Stimulated activated CD4-positive, alpha-beta T cell treated with anti-CD3 and anti-CD28 coated beads, Interleukin-4, amount 100 ng/mL, for 1 hour (primary cell): ENCODE measurements around the gene HOXC11.

Experiments
- DNase-seq: peaks from one replicate; pipeline ENCODE4 v3.0.0-alpha.2; 2020

HOXC11 gene

DNA sequence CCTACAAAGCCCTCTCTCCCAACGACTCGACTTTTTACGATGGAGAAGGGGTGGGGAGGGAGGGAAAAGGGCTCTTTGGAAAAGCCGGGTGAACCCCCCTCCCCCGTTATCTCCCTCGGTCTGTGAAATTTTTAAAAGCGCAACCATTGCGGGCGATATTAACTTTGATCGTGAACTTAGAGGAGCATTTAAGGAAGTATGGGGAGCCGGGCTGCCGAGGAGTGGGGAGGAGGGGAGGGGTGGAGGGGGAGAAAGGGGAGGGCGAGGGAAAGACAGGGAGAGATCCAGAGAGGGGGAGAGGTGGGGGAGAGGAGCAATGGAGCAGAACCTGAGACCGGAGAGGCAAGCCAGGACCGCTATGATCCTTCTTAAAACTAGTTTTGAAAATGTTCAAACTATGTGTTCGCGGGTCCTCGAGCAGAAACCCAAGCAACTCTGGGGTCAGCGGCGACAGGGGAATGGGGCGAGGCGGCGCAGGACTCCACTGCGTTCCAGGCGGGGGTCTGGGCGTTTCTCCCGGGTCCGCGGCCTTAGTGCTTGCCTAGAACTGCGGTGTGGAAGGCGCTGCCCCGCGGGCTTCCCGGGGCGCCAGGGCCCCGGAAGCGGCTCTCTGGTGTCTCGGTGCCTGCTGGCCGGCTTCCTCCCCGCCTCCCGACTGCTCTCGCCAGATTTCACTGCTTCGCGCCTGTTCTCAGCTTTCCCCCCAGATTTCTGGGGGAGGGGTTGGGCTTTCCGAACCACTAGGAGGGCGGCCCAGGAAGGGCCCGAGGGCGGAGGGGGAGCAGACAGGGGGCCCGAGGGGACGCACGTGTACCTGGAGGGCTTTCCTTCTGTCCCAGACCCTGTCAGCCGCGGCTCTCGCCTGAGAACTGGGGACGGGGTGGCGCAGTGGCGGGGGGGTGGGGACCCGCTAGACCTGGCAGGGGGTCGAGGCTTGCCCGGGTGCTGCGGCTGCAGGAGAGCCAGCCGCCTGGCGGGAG, 1.4 kb downstream of the HOXC11 start, which contains the start of gene HOTAIR:
Gene HOTAIR (minus strand): TSS at position 871 of the 980 bp plus-strand sequence.
- no peak for DNase-seq

DNA sequence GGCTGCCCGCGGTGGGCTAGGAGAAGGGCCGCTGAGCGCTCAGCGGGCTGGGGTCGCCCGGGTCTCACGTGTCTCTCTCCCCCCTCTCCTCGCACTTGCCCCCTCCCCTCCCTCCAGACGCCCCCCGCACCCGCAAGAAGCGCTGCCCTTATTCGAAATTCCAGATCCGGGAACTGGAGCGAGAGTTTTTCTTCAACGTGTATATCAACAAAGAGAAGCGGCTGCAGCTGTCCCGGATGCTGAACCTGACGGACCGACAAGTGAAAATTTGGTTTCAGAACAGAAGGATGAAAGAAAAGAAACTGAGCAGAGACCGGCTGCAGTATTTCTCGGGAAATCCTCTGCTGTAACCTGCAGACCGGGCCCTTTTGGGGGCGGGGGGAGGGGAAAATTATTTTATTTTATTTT, 2.1 kb downstream of the HOXC11 start:
- no peak for DNase-seq

DNA sequence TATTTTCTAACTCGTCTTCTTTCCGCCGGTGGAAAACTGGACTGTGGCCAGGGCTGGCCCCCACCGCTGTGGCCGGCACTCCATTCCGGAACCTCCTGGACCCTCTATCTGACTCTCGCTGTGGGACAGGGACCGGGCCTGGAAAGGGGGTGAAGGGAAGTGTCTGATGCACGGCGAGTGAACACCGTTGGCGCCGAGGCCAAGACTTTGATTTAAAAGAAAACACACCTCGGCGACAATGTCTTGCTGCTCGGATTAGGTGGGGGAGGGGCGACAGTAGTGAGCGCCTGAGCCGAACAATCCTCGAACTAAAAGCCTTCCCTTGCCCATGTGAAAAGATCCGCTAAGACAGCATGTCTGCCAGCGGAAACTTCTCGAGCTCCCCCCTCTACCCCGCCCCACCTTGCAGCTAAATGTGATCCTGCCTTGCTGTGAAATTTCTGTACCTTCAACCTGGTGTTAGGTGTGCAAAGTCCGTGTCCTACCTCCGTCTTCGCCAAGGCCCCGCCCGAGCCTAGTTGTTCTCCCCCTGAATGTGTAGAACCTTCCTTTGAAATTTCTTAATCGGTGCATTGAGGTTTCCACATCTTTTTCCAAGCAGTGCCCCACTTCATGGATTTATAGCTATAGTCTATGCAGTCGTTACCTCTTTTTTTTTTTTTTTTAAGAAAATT, 2.7 kb downstream of the HOXC11 start:
- DNase-seq = no peak

DNA sequence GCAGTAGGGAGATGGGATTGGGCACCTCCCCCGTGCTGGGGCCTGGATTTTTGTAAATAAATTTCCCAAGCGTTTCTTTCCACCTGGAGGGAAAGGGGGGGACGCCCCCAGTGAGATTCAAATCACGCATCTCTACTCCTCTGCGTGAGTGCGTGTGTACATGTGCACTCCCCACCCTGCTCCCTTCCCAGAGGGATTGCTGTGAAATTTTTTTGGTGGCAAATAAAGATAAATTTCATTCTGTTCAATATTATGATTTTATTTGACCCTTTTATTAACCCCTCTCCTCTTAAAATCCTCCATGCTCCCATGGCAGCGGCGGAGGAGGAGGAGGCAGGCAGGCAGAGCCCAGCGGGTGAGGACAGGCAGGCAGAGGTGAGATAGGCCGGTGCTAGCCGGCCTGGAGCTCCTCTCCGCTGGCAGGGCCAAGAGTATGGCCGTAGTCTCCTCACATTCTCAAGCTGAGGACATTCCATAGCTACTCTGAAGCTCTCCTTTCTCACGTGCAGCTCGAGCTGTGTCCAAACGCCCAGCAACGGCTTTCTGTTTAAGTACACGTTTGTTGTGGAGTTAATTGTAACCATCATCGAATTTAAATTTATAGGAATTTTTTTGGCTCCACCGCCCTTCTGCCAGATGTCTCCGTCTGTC, 3.4 kb downstream of the HOXC11 start:
- no peak for DNase-seq

DNA sequence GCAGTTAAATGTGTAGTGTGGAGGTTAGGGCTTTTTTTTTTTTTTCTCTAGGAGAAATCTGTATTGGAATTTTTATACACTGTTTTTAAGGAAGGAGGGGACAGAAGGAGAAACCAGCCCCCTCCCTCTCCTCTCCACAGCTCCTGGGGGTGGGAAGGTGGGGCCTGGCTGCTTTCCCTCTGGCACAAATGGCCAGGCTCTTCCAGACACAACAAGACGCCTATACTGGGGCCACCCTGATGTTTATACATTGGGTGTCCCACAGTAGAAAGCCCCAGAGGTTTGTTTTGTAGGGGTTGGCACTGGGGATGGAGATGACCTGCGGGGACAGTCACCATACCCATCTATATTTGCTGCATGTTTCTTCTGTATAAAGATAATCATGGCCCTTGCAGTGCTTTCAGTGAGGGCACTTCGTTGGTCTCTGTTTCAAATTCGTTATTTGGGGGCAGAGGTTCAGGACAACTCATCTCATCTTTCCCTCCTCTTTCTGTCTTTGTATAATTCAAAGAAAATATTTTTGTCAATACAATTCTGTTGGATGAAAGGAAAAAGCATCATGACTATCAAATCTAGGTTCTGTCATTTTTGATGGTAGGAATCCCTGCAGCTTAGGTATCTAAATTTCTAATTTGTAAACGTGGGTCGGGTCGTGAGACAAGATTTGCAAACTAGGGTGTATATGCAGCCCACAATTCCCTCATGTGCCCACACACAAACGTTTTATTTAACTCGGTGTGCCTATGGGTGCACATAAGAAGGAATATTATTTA, 4.1 kb downstream of the HOXC11 start:
- no peak for DNase-seq

DNA sequence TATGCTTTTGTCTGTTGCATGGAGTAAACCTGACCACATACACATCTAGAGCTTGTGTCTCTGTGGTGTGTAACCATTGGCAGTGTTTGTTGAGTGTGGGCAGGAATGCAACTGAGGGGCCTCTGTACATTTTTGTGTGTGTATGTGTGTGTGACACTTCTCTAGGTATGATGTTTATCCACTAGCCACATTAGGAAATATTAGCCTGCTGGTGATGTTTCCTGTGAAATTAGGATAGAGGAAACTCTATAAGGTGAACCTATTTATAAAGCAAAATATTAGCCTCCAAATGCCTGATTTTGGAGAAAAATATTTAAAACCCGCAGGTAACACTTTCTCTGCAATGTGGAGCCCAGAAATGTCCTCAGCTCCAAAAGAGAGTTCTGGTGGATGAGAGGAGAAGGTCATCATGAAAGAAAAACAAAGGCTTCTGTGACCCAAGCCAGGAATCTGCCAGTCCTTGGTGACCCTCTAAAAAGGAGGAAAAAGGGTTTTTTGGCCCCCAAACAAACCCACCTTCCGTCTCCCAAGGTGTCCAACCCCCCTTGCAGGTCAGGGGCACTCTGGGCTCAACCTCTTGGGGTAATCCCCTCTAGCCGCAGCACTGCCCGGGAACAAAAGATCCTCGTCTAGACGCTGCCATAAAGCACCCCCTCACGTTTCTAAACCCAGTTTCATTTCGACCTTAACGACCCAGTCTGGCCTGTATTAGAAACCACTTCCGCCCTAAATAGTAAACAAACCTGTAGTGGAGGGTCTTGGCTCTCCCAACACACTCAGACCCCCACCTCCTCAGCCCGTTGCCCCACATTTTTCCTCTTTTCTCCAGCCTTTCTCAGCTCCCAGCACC, 4.9 kb downstream of the HOXC11 start:
- DNase-seq = no peak

DNA sequence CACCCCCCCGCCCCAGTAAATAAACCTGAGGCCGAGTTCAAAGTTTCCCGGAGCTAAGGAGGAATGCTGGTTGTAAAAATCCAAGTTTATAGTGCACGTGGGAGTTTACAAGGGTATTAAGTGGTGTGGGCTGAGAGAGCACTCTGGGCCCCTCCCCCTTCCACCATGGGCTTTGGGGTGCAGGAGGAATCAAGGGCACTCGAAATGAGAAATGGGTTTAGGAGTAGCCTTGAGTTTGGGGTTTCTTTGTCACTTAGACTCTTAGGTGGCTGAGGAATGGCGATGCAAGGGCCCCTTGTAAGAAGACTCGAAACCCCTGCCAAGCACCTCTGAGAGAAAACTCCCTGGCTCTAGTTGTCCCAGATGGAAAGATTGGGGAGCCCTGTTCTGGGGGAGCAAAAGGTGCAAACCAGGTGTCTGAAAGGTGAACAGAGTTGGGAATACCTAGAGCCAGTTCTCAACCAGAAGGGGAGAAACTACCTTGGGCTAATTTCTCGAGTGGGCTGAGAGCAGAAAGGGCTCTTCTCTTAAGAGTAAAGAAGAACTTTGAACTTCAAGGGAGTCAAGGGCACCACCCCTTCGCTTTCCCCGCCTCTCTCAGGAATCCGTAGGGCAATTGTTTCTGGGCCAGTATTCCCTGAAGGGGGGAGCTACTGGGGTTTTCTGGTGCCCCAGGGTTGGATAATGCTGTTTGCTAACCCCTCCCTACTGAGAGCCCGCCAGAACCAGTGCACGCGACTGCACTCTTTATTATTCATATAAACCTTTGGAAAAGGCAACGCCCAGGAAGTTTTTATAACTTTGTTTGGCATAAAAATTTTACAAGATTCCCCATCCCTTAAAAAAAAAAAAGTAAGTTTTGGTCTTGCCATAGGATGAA, 5.8 kb downstream of the HOXC11 start:
- DNase-seq = no peak

DNA sequence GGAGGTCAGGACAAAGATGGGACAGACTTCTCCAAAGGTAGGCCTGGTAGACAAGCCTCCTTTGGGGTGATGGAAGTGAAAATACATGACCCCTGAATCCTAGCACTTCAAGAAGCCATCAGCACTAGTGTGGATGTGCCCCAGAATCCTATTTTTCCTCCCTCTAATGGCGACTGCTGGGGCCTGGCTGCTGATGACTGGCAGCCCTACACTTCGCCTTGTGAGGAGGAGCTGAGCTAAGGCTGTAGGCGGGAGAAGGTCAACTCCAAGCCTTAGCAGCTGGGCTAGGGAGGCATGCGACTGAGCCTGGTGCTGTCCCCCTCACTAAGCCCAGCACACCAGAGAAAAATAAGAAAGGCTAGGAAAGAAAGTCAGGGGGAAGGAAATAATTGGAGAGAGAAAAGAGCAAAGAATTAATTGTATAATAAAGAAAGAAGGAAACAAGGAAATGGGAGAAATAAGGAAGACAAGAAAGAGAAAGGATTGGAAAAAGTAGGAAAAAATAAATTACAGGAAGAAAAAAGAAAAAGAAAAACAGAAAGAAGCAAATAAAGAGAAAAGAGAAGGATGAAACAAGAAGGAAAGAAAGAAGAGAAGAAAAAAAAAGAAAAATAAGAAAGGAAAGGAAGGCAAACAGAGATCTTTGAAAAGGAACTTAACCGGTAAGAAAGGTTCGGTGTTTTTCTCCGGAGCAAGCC, 7.3 kb downstream of the HOXC11 start:
- DNase-seq = no peak

DNA sequence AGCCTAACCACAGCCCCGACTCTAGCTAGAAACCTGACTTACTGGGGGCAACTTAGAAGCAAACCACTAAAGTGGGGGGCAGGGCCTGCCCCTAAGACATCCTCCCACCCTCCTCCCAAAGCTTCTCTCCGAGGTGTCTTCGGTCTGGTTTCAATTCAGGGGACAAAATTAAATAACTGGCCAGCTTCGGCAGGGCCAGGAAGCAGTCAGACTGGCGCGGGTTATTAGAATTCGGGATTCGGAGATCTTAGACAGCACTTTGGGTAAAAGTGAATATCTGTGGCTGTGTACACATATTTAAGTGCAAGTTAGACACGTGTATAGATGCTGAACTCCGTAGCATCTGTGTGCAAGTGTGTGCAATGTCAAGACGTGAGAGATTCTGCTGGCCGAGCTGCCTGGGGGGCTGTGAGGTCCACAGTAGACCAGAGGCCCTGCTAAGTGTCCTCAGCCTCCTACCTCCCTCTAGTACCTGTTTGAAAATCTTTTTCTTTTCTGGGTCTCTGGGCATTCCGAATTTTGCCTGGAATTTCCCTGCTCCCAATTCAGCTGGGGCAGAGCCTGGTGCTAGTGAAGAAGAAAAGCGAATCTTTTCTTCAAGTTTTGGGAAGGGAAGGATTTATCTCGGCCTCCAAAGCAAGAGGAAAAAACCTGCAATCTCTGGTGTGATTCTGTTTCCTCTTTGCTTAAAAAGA, 8.0 kb downstream of the HOXC11 start:
- no peak for DNase-seq

DNA sequence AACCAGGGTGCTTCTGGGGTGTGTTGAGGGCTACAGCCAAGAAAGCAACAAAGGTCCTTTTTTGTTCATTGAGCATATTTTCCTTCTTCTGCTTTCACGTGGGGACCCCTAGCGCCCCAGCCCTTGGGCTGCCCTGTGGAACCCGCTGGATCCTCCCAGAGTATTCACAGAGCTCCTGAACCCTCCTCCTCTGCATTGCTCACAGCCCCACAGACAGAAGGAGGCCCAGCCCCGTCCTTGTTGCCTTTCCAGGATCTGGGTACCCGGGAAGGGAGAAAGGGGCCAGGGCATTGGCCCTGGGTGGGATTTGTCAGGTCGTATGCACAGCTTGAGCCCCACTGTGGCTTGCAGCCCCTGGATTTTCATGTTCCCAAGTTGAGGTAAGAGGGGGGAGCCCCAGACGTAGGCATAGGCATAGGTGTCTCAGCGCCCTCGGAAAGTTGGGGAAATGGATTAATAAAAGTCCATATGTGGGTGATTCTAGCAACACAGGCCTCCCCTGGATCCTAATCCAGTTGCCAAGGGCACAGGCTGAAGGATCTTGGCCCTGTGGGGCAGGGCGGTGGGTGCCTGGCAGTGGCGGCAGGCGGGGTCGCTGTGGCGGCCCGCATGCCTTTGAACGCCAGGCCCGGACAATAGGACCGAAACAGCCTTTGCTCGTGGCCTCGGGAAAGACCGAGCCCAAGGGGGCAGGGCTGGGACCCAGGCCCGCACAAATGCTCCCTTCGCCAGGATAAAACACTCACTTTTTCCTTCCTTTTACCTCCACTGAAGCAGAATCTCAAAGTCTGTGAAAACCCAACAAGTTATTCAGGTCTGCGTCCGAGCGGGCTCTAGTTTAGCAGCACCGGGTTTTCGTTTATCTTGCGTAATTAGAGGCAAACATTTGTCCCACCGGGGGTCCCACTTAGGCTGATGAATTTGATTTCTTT, 9.0 kb downstream of the HOXC11 start:
- DNase-seq = no peak

DNA sequence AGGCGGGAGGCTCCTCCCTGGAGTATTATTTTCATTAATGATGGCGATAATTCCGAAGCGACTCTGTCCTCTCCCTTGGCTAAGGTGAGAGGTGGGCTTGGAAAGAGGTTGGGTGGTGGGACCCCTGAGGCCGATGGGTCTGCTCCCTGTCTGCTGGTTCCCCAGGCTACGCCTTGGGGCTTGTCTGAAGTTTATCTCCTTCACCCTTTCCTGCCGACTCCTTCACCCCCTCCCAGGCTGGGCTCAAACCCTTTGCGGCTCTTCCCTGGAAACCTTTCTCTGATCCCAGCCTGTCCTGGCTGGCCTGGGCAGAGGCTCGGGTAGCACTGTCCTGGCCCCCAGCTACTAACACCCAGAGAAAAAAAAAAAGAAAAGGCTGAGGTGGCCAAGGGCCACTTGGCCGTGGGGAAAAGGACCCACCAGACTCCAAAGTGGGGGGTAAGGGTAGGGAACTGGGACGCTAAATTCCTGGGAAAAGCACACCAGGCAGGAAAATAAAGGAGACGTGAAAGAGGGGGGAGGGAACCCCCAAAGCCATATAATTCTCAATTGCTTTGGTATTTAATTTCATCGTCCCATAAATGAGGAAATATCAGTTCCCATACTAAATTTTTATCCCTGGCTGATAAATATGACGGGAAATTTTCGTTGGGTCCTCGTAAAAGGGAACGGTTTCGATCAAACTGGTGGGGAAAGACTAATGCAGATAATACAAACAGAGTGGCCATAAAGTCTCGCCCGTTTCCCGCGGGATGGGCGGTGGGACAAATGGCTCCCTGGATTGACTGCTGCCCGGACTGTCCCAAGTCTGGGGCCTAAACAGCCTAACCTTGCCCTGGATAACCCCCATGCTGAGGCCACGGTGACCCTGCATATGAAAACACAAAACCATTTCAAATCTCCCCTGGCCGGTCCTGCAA, 10.0 kb downstream of the HOXC11 start:
- DNase-seq = no peak

DNA sequence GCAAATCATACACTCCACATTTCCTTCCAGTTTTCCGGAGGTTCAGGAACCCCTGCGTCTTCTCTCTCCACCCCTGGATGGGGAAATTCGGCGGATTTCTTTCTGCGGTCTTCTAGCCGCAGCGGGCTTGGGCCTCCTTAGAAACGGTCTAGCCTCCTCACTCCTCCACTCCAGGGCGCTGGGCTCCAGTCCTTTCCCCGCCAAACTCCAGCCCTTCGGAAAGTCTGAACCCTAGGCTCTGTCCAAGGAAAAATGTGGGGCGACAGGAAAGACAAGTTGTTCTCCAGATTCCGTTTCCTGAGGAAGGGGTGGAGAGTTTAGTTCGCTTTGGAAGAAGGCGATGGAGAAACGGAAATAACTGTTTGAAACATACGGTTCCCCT, 10.6 kb downstream of the HOXC11 start:
- no peak for DNase-seq

DNA sequence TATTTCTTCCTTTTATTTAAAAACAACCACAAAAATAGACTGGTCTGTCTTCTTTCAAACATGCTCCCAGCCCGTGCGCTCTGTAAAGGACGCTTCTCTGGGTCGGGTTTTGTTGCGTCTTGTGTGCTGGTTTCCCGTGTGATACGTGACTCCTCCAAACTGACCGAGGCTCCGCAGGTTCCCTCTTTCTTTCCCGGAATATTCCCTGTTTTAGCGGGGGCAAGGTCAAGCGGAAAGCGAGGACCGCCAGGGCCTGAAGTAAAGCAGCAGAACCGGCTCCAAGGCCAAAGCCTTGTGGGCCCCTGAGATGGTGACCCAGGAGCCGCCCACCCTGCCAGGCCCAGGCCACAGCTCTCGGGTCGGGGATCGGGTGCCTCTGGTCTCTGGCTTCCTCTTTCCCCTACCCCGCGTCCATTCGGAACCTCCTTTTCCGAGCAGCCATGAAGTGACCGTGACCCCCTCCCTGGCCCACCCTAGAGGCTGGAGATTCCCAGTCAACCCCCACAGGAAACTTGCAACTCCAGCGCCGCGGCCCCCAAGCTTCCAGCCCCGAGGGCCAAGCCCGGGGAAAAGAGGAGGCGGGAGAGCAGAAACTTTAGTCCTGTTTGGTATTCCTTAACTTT, 11.1 kb downstream of the HOXC11 start:
- DNase-seq = no peak

DNA sequence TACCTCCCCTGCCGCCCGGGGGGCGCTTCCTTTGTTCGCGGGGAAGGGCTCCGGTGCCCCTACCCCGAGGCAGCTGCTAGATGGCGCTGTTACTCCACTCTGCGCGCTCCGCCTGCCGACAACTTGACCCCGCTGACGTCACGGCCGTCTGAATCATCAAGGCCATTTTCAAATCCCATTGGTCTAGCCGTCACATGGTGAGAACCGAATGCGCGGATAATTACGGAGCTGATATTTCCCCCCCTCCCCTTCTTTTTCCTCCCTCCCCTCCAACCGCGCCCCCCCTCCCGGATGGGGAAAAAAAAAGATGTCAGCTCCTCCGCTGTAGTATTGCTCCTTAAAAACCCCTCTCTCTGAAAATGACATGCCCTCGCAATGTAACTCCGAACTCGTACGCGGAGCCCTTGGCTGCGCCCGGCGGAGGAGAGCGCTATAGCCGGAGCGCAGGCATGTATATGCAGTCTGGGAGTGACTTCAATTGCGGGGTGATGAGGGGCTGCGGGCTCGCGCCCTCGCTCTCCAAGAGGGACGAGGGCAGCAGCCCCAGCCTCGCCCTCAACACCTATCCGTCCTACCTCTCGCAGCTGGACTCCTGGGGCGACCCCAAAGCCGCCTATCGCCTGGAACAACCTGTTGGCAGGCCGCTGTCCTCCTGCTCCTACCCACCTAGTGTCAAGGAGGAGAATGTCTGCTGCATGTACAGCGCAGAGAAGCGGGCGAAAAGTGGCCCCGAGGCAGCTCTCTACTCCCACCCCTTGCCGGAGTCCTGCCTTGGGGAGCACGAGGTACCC, 12.2 kb downstream of the HOXC11 start, which contains the start of gene HOXC10:
Gene HOXC10 (plus strand): TSS at position 246 of the 791 bp plus-strand sequence. CDS start 114 bp downstream, at position 360.
- peak; percentile 84 for DNase-seq

DNA sequence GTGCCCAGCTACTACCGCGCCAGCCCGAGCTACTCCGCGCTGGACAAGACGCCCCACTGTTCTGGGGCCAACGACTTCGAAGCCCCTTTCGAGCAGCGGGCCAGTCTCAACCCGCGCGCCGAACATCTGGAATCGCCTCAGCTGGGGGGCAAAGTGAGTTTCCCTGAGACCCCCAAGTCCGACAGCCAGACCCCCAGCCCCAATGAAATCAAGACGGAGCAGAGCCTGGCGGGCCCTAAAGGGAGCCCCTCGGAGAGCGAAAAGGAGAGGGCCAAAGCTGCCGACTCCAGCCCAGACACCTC, 12.7 kb downstream of the HOXC11 start:
- no peak for DNase-seq
